Smooth muscle cell (in vitro differentiated cells): ENCODE measurements around the gene ZNF275. TPM values are rescaled to one million over a fixed set of nuclear protein-coding genes. Genes with fewer than 3 reads are reported as not detected.
A peak's percentile ranks its signal among the peaks of the same experiment; 100 is the strongest.

Experiments used
- DNase-seq: peaks from one replicate; lab custom pipeline; 2025; ENCODE audit not compliant: unreplicated experiment; lab: John Stamatoyannopoulos, UW
- H2AFZ ChIP-seq: fragments of 200-600 bp; sonication (generic); 2 replicates; pipeline ENCODE4 v1.6.0; 2016; ENCODE audit warnings: antibody characterized with exemption, low read depth, mild to moderate bottlenecking
- H3F3A ChIP-seq: fragments of 200-600 bp; sonication (generic); 2 replicates; pipeline ENCODE4 v1.6.0; 2017; ENCODE audit warnings: antibody characterized with exemption, low read depth
- H3K27ac ChIP-seq: fragments of 200-600 bp; sonication (generic); 2 replicates; pipeline ENCODE4 v1.5.1; 2016; ENCODE audit warnings: low read depth, mild to moderate bottlenecking
- H3K27me3 ChIP-seq: fragments of 200-600 bp; sonication (generic); 2 replicates; pipeline ENCODE4 v1.6.1; 2016; ENCODE audit warnings: low read depth, mild to moderate bottlenecking
- H3K36me3 ChIP-seq: fragments of 200-600 bp; sonication (generic); 2 replicates; pipeline ENCODE4 v1.5.1; 2016; ENCODE audit warnings: low read depth
- H3K4me1 ChIP-seq: fragments of 200-600 bp; sonication (generic); 2 replicates; pipeline ENCODE4 v1.5.1; 2016; ENCODE audit warnings: low read depth
- H3K4me2 ChIP-seq: fragments of 200-600 bp; sonication (generic); 2 replicates; pipeline ENCODE4 v1.6.0; 2016; ENCODE audit warnings: mild to moderate bottlenecking
- H3K4me3 ChIP-seq: fragments of 200-600 bp; sonication (generic); 2 replicates; pipeline ENCODE4 v1.5.1; 2016; ENCODE audit warnings: mild to moderate bottlenecking
- H3K79me2 ChIP-seq: fragments of 200-600 bp; sonication (generic); 2 replicates; pipeline ENCODE4 v1.6.0; 2016; ENCODE audit warnings: low read depth, mild to moderate bottlenecking
- H3K9ac ChIP-seq: fragments of 200-600 bp; sonication (generic); 2 replicates; pipeline ENCODE4 v1.6.0; 2016; ENCODE audit warnings: low read depth
- H3K9me3 ChIP-seq: fragments of 200-600 bp; sonication (generic); replicated peaks from 2 replicates; pipeline ENCODE4 v1.5.1; 2016; ENCODE audit warnings: low read depth
- H4K20me1 ChIP-seq: fragments of 200-600 bp; sonication (generic); 2 replicates; pipeline ENCODE4 v1.6.0; 2016; ENCODE audit warnings: low read depth
- WGBS: methylation state at CpG from one replicate; pipeline ENCODE4 v1.1.7; 2016; ENCODE audit warnings: low lambda C conversion rate; 5-methylcytosine and 5-hydroxymethylcytosine counted together
- polyA plus RNA-seq: library from polyadenylated mRNA; unstranded; fragments of >200 nt; fragmentation: Nextera tagmentation; extraction: Ambion mirVana; gene quantifications from 2 replicates; pipeline ENCODE4 v1.2.1, GENCODE V29; 2016
- total RNA-seq: library from RNA; depleted of rRNA; stranded (reverse); fragments of >200 nt; gene quantifications from 2 replicates; pipeline ENCODE4 v1.2.3, GENCODE V29; 2014
- TF ChIP-seq, protein P1 (sequence below): fragments of 200-600 bp; sonication (generic); IDR thresholded peaks from 2 replicates; pipeline ENCODE4 v1.5.1; 2017; ENCODE audit warnings: borderline replicate concordance, mild to moderate bottlenecking, antibody characterized with exemption; ENCODE audit not compliant: insufficient read depth, poor library complexity, severe bottlenecking

Gene ZNF275
- total and polyA plus RNA-seq, 2 experiments from 2014 or later, result 9.7 to 17.8 TPM

DNA sequence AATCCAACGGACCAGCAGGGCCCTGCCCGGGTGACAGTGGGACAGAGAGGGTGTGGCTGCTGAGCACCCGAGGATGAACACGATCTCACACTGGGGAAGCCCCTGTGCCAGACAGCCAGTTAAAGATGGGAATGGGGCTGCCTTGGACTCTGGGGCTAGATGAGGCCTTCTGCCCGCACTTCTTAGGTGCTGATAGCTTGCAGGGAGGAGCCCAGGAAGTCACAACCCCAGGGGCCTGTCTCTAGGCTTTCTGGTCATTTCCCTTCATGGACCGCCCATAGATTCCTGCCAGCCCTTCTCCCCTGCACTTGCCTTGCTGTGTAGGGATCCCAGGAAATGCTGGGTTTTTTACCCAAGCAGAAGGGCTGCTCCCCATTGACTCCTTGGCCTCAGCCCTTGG is 6.2 kb downstream of the ZNF275 start:
- Histone ChIP-seq H4K20me1 (peaks cover 90% of the 10 kb centered on the region), H3K9ac (no peak overlapping the region), H3K9me3 (no peaks in the 10 kb centered on the region), H3K27ac (no peak overlapping the region), H2AFZ (no peak overlapping the region), H3K36me3 (no peaks in the 10 kb centered on the region), H3F3A (no peaks in the 10 kb centered on the region), H3K4me1 (no peaks in the 10 kb centered on the region), H3K4me2 (no peak overlapping the region), H3K79me2 (peaks cover 20% of the 10 kb centered on the region), H3K4me3 (no peak overlapping the region), H3K27me3 (no peaks in the 10 kb centered on the region)
- 84% methylated on average over 6 of the region's 6 CpGs for WGBS
- no peak for DNase-seq
- TF ChIP-seq, protein P1, sequence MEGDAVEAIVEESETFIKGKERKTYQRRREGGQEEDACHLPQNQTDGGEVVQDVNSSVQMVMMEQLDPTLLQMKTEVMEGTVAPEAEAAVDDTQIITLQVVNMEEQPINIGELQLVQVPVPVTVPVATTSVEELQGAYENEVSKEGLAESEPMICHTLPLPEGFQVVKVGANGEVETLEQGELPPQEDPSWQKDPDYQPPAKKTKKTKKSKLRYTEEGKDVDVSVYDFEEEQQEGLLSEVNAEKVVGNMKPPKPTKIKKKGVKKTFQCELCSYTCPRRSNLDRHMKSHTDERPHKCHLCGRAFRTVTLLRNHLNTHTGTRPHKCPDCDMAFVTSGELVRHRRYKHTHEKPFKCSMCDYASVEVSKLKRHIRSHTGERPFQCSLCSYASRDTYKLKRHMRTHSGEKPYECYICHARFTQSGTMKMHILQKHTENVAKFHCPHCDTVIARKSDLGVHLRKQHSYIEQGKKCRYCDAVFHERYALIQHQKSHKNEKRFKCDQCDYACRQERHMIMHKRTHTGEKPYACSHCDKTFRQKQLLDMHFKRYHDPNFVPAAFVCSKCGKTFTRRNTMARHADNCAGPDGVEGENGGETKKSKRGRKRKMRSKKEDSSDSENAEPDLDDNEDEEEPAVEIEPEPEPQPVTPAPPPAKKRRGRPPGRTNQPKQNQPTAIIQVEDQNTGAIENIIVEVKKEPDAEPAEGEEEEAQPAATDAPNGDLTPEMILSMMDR, result no peak

DNA sequence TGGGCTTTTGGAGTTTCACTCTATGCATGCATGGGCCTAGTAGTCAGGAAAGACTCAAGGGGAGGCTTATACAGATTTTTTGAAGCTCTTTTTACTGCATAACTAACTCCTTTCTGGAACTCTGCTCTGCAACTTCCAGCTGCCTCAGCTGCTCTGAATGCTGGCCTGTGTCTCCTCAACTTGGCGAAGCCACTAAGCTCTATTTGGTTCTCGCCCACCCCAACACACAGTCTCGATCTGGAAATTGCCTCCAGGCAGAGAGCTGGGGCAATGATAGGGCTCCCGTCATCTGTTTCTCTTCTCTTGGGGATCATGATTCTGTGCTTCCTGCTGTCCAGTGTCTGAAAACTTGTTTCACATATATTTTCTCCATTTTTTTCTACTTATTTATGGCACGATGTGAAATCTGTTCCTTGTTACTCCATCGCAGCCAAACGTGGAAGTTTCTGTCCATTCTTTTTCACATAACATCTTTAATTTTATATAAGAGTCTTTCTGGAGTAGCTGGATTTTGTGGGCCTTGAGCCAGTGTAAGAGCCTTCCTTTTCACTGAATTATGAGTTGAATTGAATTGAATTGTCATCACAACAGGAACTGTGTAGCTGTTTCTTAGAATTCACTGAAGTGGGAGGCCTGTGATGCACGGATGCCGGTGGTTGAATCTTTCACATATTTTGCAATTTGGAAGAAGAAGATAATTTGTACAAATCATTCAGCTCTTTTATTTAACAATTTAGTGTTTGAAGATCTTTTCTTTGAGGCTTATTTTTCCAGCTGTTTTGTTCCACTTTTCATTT is 9.0 kb downstream of the ZNF275 start:
- H3F3A ChIP-seq, result no peaks in the 10 kb centered on the region
- H4K20me1 ChIP-seq, result peaks cover 65% of the 10 kb centered on the region
- TF ChIP-seq, protein P1, result no peak
- no peaks in the 10 kb centered on the region for H3K9me3 ChIP-seq
- H3K36me3 ChIP-seq, result no peaks in the 10 kb centered on the region
- no peak overlapping the region for H2AFZ ChIP-seq
- DNase-seq, result no peak
- H3K4me2 ChIP-seq, result no peak overlapping the region
- no peak overlapping the region for H3K9ac ChIP-seq
- WGBS, result 53% methylated on average over 9 of the region's 9 CpGs
- H3K27me3 ChIP-seq, result no peaks in the 10 kb centered on the region
- H3K4me3 ChIP-seq, result no peak overlapping the region
- no peaks in the 10 kb centered on the region for H3K4me1 ChIP-seq
- H3K27ac ChIP-seq, result peak overlapping the region; percentile 49
- no peaks in the 10 kb centered on the region for H3K79me2 ChIP-seq

DNA sequence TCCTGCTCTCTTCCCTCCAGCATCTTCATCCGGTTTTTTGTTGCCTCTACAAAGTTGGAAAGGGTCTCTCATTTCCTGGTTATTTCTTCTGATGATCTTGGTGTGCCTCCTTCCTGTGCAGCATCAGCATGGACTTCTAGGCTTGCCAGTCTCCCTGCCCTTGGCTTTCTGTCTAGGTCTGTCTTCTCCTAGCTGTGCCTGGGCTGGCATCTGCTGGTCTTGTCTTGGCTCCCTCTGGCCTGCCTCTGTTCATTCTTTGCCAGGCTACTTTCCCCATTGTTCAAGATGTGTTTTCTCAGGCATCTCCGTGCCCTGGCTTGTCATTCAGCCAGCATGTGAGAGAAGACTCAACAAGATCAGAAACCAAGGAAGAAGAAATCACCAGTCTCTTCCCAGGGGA is 9.7 kb downstream of the ZNF275 start:
- no peaks in the 10 kb centered on the region for H3K79me2 ChIP-seq
- H3F3A ChIP-seq, result no peaks in the 10 kb centered on the region
- H3K4me3 ChIP-seq, result no peak overlapping the region
- H3K36me3 ChIP-seq, result no peaks in the 10 kb centered on the region
- H3K4me2 ChIP-seq, result no peak overlapping the region
- H3K27me3 ChIP-seq, result no peaks in the 10 kb centered on the region
- H4K20me1 ChIP-seq, result peaks cover 59% of the 10 kb centered on the region
- TF ChIP-seq, protein P1, result no peak
- H3K27ac ChIP-seq, result no peak overlapping the region
- 68% methylated on average over 2 of the region's 2 CpGs for WGBS
- no peaks in the 10 kb centered on the region for H3K9me3 ChIP-seq
- no peak overlapping the region for H2AFZ ChIP-seq
- H3K4me1 ChIP-seq, result no peaks in the 10 kb centered on the region
- H3K9ac ChIP-seq, result no peak overlapping the region
- no peak for DNase-seq

DNA sequence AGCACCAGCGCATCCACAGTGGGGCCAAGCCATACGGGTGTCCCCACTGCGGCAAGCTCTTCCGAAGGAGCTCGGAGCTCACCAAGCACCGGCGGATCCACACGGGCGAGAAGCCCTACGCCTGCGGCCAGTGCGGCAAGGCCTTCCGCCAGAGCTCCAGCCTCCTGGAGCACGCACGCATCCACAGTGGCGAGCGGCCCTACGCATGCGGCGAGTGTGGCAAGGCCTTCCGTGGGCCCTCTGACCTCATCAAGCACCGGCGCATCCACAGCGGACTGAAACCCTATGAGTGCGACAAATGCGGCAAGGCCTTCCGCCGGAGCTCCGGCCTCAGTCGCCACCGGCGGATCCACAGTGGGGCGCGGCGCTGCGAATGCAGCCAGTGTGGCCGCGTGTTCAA is 13.6 kb downstream of the ZNF275 start:
- Histone ChIP-seq H2AFZ (no peak overlapping the region), H3K79me2 (no peaks in the 10 kb centered on the region), H3K27me3 (no peaks in the 10 kb centered on the region), H3K27ac (no peak overlapping the region), H4K20me1 (peaks cover 28% of the 10 kb centered on the region), H3K4me2 (no peak overlapping the region), H3K9ac (no peak overlapping the region), H3K4me3 (no peak overlapping the region), H3K9me3 (no peaks in the 10 kb centered on the region), H3K4me1 (no peaks in the 10 kb centered on the region), H3K36me3 (no peaks in the 10 kb centered on the region), H3F3A (no peaks in the 10 kb centered on the region)
- 95% methylated on average over 38 of the region's 38 CpGs for WGBS
- no peak for DNase-seq
- TF ChIP-seq, protein P1, result no peak
